VCaP (cell line): ENCODE results near the gene POPDC3.

ENCODE experiments used
- H3K27ac ChIP-seq: fragments of 450-650 bp; 2 replicates; pipeline ENCODE4 v1.5.1; 2017
- TF ChIP-seq, protein P1 (sequence below): fragments of 450-650 bp; conservative IDR thresholded peaks from 2 replicates; pipeline ENCODE4 v1.5.1; 2017; ENCODE audit warnings: mild to moderate bottlenecking, moderate library complexity

The POPDC3 gene

DNA sequence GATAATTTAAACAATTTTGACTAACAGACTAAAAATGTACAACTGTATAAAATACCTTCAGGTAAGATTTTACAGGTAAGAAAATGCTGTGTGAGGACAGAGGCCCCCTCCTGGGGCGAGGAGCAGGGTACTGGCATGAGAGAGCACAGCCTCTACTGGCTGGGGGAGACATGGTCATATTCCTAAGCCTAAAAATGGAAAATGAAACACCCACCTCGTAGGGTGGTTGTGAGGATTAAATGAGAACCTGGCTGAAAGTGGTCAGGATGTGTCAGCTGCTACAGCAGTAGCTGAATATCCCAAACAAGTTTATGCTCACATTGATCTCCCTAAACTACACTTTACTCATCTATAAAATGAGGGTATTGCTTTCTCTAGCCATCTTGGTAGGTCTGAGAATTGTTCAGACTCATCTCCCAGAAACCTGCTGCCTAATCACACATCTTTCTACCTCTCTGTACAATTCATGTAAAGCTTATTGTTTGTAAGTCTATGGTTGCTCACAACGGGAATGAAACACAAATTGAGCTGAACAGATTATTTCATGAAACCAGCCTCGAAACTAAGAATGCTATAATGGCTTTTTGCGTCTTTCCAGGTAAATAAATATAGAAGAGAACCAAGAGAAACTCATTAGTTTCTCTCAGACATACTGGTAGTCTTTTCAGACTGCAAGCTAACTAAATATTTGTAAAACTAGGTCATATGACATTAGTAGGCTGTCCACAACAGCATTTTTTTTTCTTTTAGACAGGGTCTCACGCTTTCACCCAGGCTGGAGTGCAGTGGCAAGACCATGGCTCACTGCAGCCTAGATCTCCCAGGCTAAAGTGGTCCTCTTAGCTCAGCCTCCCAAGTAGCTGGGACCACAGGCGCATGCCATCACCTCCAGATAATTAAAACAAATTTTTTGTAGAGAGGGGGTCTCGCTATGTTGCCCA is 69.6 kb downstream of the POPDC3 start:
- TF ChIP-seq, protein P1, sequence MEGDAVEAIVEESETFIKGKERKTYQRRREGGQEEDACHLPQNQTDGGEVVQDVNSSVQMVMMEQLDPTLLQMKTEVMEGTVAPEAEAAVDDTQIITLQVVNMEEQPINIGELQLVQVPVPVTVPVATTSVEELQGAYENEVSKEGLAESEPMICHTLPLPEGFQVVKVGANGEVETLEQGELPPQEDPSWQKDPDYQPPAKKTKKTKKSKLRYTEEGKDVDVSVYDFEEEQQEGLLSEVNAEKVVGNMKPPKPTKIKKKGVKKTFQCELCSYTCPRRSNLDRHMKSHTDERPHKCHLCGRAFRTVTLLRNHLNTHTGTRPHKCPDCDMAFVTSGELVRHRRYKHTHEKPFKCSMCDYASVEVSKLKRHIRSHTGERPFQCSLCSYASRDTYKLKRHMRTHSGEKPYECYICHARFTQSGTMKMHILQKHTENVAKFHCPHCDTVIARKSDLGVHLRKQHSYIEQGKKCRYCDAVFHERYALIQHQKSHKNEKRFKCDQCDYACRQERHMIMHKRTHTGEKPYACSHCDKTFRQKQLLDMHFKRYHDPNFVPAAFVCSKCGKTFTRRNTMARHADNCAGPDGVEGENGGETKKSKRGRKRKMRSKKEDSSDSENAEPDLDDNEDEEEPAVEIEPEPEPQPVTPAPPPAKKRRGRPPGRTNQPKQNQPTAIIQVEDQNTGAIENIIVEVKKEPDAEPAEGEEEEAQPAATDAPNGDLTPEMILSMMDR, result no peak
- H3K27ac ChIP-seq, result no peak overlapping the region

DNA sequence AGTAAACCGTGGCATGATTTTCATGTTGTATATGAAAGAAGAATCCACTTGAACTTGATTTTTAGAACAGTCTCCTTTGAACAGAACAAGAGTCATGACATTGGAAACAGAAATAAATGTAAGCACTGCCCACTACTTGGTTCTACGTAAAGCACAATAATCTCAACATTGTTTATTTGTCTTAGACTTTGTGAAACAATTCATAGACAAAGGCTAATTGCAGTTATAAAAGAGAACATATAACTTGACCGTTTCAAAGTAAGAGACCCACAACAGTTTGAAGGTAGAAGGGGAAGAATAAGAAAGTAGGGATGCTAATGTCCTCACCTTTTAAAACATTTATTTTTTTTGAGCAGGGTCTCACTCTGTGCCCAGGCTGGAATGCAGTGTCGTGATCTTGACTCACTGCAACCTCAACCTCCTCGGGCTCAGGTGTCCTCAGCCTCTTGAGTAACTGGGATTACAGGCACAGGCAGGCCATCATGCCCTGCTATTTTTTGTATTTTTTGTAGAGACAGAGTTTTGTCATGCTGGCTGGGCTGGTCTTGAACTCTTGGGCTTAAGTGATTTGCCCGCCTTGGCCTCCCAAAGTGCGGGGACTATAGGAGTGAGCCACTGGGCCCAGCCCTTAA is 71.1 kb downstream of the POPDC3 start:
- TF ChIP-seq, protein P1, result no peak

More for the DNA sequence above, 71.1 kb downstream of the POPDC3 start:
- no peak overlapping the region for H3K27ac ChIP-seq
